ENCODE results near the gene ADARB1. TPM values are rescaled to one million over a fixed set of nuclear protein-coding genes. Genes with fewer than 3 reads are reported as not detected.

ADARB1 gene
- total and polyA plus RNA-seq, 2 donors (not counting 1 experiment from before 2014, with no cell fraction given): 17.1 to 33.3 TPM

- ChIA-PET CTCF (no interaction called here), POLR2A (no interaction called here)
- intact Hi-C loops (cut with micrococcal nuclease): no loop called here
- peaks cover 23% of the 10 kb centered on the region for H4K20me1 ChIP-seq (ENCODE audit: control insufficient read depth, insufficient read depth, low read length, poor library complexity, severe bottlenecking)
- H3K27me3 ChIP-seq (replicated peaks in 1 of 4; ENCODE audit: control extremely low read depth in 1 of 4, control insufficient read depth in 3 of 4, insufficient read depth in 4 of 4, low read length in 3 of 4): no peaks in the 10 kb centered on the region
- ATAC-seq (ENCODE audit: low read depth): no peak
- peaks cover 3% of the 10 kb centered on the region for H3K79me2 ChIP-seq (ENCODE audit: control insufficient read depth, insufficient read depth, low read length)
- no peak for DNase-seq
- no peaks in the 10 kb centered on the region for H3K9me3 Mint-ChIP-seq (ENCODE audit: insufficient read depth)
- H3K4me1 Mint-ChIP-seq: no peaks in the 10 kb centered on the region
- no peak overlapping the region for H3K27ac ChIP-seq (ENCODE audit: low read length in 2 of 2)
- H3K4me1 ChIP-seq (ENCODE audit: control insufficient read depth in 2 of 2, insufficient read depth in 2 of 2, low read length in 2 of 2): no peaks in the 10 kb centered on the region
- no peak overlapping the region for H3K4me3 ChIP-seq (ENCODE audit: control extremely low read depth in 1 of 5, extremely low read depth in 1 of 5, insufficient read depth in 1 of 5, low read depth in 2 of 5, low read length in 4 of 5)
- no peaks in the 10 kb centered on the region for H3K27me3 Mint-ChIP-seq
- H3K36me3 ChIP-seq (replicated peaks in 1 of 2; ENCODE audit: control extremely low read depth in 1 of 2, control insufficient read depth in 1 of 2, extremely low read depth in 1 of 2, insufficient read depth in 2 of 2, low read length in 1 of 2): peaks cover 2 to 56% of the 10 kb centered on the region in 2 experiments
- H3K4me3 Mint-ChIP-seq: no peak overlapping the region
- TF ChIP-seq CTCF (IDR thresholded peaks at IDR 0.05) (no peak), EZH2 (IDR thresholded peaks at IDR 0.05; ENCODE audit: borderline replicate concordance, insufficient read depth, low read depth, low read length, poor library complexity, severe bottlenecking) (no peak)
- H3K27ac Mint-ChIP-seq: no peak overlapping the region
- no peak overlapping the region for H2AFZ ChIP-seq (ENCODE audit: insufficient read depth, low read depth, low read length, poor library complexity, severe bottlenecking)
- no peak overlapping the region for H3K4me2 ChIP-seq (replicated peaks; ENCODE audit: low read depth, low read length, poor library complexity, severe bottlenecking)
- no peak overlapping the region for H3K9ac ChIP-seq (ENCODE audit: low read length)
- 97% methylated on average over 4 of the region's 6 CpGs for whole genome bisulfite sequencing (ENCODE audit: insufficient coverage)
- no peaks in the 10 kb centered on the region for H3K9me3 ChIP-seq (ENCODE audit: control extremely low read depth in 1 of 3, control insufficient read depth in 2 of 3, insufficient read depth in 1 of 3, low read length in 2 of 3)
Observed at GRCh38 chr21:45177039-45177438, 102.7 kb downstream of the ADARB1 start.

DNA sequence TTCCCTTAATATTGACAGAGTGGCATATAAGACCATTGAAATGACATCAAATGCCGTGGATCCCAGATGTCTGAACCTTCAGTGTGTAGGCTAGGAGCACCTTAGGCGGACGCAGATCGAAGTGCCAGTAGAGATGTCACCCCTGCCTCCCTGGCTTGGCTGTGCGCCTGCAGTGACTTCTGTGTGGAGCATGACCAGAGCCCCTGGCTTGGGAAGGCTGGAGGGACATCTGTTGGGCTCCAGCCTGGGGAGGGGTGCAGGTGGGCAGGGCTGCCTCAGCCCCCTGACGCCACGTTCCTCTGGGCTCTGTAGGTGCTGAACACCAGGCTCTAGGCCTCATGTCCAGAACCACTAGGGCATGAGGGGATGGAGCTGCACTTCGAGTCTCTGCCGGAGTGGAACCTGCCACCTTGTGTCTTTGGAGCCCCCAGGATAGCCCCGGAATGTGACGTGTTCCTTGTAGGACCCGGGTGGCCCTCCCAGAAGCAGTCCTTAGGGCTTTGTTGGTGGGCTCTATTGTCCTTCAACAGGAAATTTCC is 103.8 kb downstream of the ADARB1 start:
- no peak overlapping the region for H3K9ac ChIP-seq (ENCODE audit: low read length)
- H3K27ac ChIP-seq (ENCODE audit: low read length in 2 of 2): no peak overlapping the region
- Mint-ChIP-seq H3K27ac (no peak overlapping the region), H3K4me1 (no peaks in the 10 kb centered on the region), H3K27me3 (no peaks in the 10 kb centered on the region), H3K9me3 (ENCODE audit: insufficient read depth) (no peaks in the 10 kb centered on the region), H3K4me3 (no peak overlapping the region)
- no peaks in the 10 kb centered on the region for H3K27me3 ChIP-seq (replicated peaks in 1 of 4; ENCODE audit: control extremely low read depth in 1 of 4, control insufficient read depth in 3 of 4, insufficient read depth in 4 of 4, low read length in 3 of 4)
- ATAC-seq (ENCODE audit: low read depth) (no peak), DNase-seq (no peak)
- WGBS (ENCODE audit: insufficient coverage): 94% methylated on average over 12 of the region's 12 CpGs
- H4K20me1 ChIP-seq (ENCODE audit: control insufficient read depth, insufficient read depth, low read length, poor library complexity, severe bottlenecking): peaks cover 18% of the 10 kb centered on the region
- H3K4me3 ChIP-seq (ENCODE audit: control extremely low read depth in 1 of 5, extremely low read depth in 1 of 5, insufficient read depth in 1 of 5, low read depth in 2 of 5, low read length in 4 of 5): no peak overlapping the region
- H3K4me1 ChIP-seq (ENCODE audit: control insufficient read depth in 2 of 2, insufficient read depth in 2 of 2, low read length in 2 of 2): no peaks in the 10 kb centered on the region
- intact Hi-C loops (cut with micrococcal nuclease): no loop called here
- no peaks in the 10 kb centered on the region for H3K9me3 ChIP-seq (ENCODE audit: control extremely low read depth in 1 of 3, control insufficient read depth in 2 of 3, insufficient read depth in 1 of 3, low read length in 2 of 3)
- peaks cover 3% of the 10 kb centered on the region for H3K79me2 ChIP-seq (ENCODE audit: control insufficient read depth, insufficient read depth, low read length)
- TF ChIP-seq EZH2 (IDR thresholded peaks at IDR 0.05; ENCODE audit: borderline replicate concordance, insufficient read depth, low read depth, low read length, poor library complexity, severe bottlenecking) (no peak), CTCF (IDR thresholded peaks at IDR 0.05) (no peak)
- CTCF ChIA-PET: no interaction called here
- POLR2A ChIA-PET: no interaction called here
- peaks cover under 1 to 52% of the 10 kb centered on the region in 2 experiments for H3K36me3 ChIP-seq (replicated peaks in 1 of 2; ENCODE audit: control extremely low read depth in 1 of 2, control insufficient read depth in 1 of 2, extremely low read depth in 1 of 2, insufficient read depth in 2 of 2, low read length in 1 of 2)
- H2AFZ ChIP-seq (ENCODE audit: insufficient read depth, low read depth, low read length, poor library complexity, severe bottlenecking): no peak overlapping the region
- H3K4me2 ChIP-seq (replicated peaks; ENCODE audit: low read depth, low read length, poor library complexity, severe bottlenecking): no peak overlapping the region

All from B cell (primary cell).